Stimulated activated CD8-positive, alpha-beta memory T cell treated with anti-CD3 and anti-CD28 coated beads, Interleukin-12 subunit alpha, Interleukin-12 subunit beta, amount 100 ng/mL, for 1 hour (primary cell): ENCODE measurements around the gene C7.
"Not testable (repeated sequence)": the region's sequence is repeated elsewhere in the genome, so short reads cannot be mapped to it uniquely, and the experiment has no call there.

ENCODE experiments used
- DNase-seq: peaks from one replicate; pipeline ENCODE4 v3.0.0-alpha.2; 2020; ENCODE audit warnings: low read depth

C7 gene

GRCh38 chr5:40991168-40991980 is 82.1 kb downstream of the C7 start:
- no peak for DNase-seq

- no peak for DNase-seq
These were observed 82.8 kb downstream of the C7 start for GRCh38 chr5:40991981-40992559.

GRCh38 chr5:40995801-40996586 is 86.7 kb downstream of the C7 start:
- no peak for DNase-seq

GRCh38 chr5:40999142-40999541 is 89.8 kb downstream of the C7 start:
- no peak for DNase-seq

GRCh38 chr5:40999966-41000365 is 90.7 kb downstream of the C7 start:
- DNase-seq, result no peak

- no peak for DNase-seq
These were observed 94.5 kb downstream of the C7 start for GRCh38 chr5:41003670-41004376.

GRCh38 chr5:41004931-41005330 is 95.6 kb downstream of the C7 start:
- no peak for DNase-seq

GRCh38 chr5:41009232-41009631 is 99.9 kb downstream of the C7 start:
- no peak for DNase-seq

- no peak for DNase-seq
These were observed 101.3 kb downstream of the C7 start for GRCh38 chr5:41010572-41010971.

- no peak for DNase-seq
These were observed 103.0 kb downstream of the C7 start for GRCh38 chr5:41012318-41012717.

GRCh38 chr5:41022600-41022999 is 113.3 kb downstream of the C7 start:
- not testable (repeated sequence) for DNase-seq
